ENCODE data around the gene SNTG2.

The SNTG2 gene

GRCh38 chr2:961786-962185 lies 11.1 kb downstream of the SNTG2 start:
- Histone ChIP-seq H3K9ac (ENCODE audit: low read length) (no peak overlapping the region), H3K4me3 (ENCODE audit: low read length) (no peak overlapping the region), H3K27me3 (ENCODE audit: control insufficient read depth, insufficient read depth, low read length) (peaks cover 3% of the 10 kb centered on the region)

GRCh38 chr2:963876-964275 lies 13.2 kb downstream of the SNTG2 start:
- no peaks in the 10 kb centered on the region for H3K36me3 ChIP-seq (ENCODE audit: control insufficient read depth, insufficient read depth, low read length)
- no peak overlapping the region for H3K4me3 ChIP-seq (ENCODE audit: low read length)
- H3K9ac ChIP-seq (ENCODE audit: low read length) = no peak overlapping the region
- H3K27me3 ChIP-seq (ENCODE audit: control insufficient read depth, insufficient read depth, low read length) = peaks cover 3% of the 10 kb centered on the region
- no peaks in the 10 kb centered on the region for H3K4me1 ChIP-seq (ENCODE audit: control insufficient read depth, insufficient read depth, low read length)
- H3K9me3 ChIP-seq (ENCODE audit: control insufficient read depth, low read length) = no peaks in the 10 kb centered on the region

More at GRCh38 chr2:961786-962185, 11.1 kb downstream of the SNTG2 start:
- Histone ChIP-seq H3K9me3 (ENCODE audit: control insufficient read depth, low read length) (no peaks in the 10 kb centered on the region), H3K4me1 (ENCODE audit: control insufficient read depth, insufficient read depth, low read length) (no peaks in the 10 kb centered on the region), H3K36me3 (ENCODE audit: control insufficient read depth, insufficient read depth, low read length) (no peaks in the 10 kb centered on the region)

GRCh38 chr2:964562-964961 lies 13.9 kb downstream of the SNTG2 start:
- peaks cover 3% of the 10 kb centered on the region for H3K27me3 ChIP-seq (ENCODE audit: control insufficient read depth, insufficient read depth, low read length)

GRCh38 chr2:965640-966147 lies 15.0 kb downstream of the SNTG2 start:
- Histone ChIP-seq H3K4me3 (ENCODE audit: low read length) (no peak overlapping the region), H3K9me3 (ENCODE audit: control insufficient read depth, low read length) (no peaks in the 10 kb centered on the region), H3K9ac (ENCODE audit: low read length) (no peak overlapping the region), H3K4me1 (ENCODE audit: control insufficient read depth, insufficient read depth, low read length) (no peaks in the 10 kb centered on the region), H3K27me3 (ENCODE audit: control insufficient read depth, insufficient read depth, low read length) (no peaks in the 10 kb centered on the region), H3K36me3 (ENCODE audit: control insufficient read depth, insufficient read depth, low read length) (no peaks in the 10 kb centered on the region)

More at GRCh38 chr2:964562-964961, 13.9 kb downstream of the SNTG2 start:
- no peaks in the 10 kb centered on the region for H3K36me3 ChIP-seq (ENCODE audit: control insufficient read depth, insufficient read depth, low read length)
- no peaks in the 10 kb centered on the region for H3K4me1 ChIP-seq (ENCODE audit: control insufficient read depth, insufficient read depth, low read length)
- H3K9ac ChIP-seq (ENCODE audit: low read length) = no peak overlapping the region
- H3K4me3 ChIP-seq (ENCODE audit: low read length) = no peak overlapping the region
- no peaks in the 10 kb centered on the region for H3K9me3 ChIP-seq (ENCODE audit: control insufficient read depth, low read length)

- Histone ChIP-seq H3K9ac (ENCODE audit: low read length) (no peak overlapping the region), H3K9me3 (ENCODE audit: control insufficient read depth, low read length) (peaks cover 7% of the 10 kb centered on the region), H3K4me1 (ENCODE audit: control insufficient read depth, insufficient read depth, low read length) (no peaks in the 10 kb centered on the region), H3K27me3 (ENCODE audit: control insufficient read depth, insufficient read depth, low read length) (no peaks in the 10 kb centered on the region), H3K36me3 (ENCODE audit: control insufficient read depth, insufficient read depth, low read length) (no peaks in the 10 kb centered on the region), H3K4me3 (ENCODE audit: low read length) (no peak overlapping the region)
Measured at GRCh38 chr2:973129-973528, 22.5 kb downstream of the SNTG2 start.

- Histone ChIP-seq H3K27me3 (ENCODE audit: control insufficient read depth, insufficient read depth, low read length) (no peaks in the 10 kb centered on the region), H3K4me1 (ENCODE audit: control insufficient read depth, insufficient read depth, low read length) (no peaks in the 10 kb centered on the region), H3K9ac (ENCODE audit: low read length) (no peak overlapping the region), H3K36me3 (ENCODE audit: control insufficient read depth, insufficient read depth, low read length) (no peaks in the 10 kb centered on the region), H3K4me3 (ENCODE audit: low read length) (no peak overlapping the region), H3K9me3 (ENCODE audit: control insufficient read depth, low read length) (peaks cover 7% of the 10 kb centered on the region)
Measured at GRCh38 chr2:974054-974453, 23.4 kb downstream of the SNTG2 start.

GRCh38 chr2:974502-974901 lies 23.9 kb downstream of the SNTG2 start:
- H3K9me3 ChIP-seq (ENCODE audit: control insufficient read depth, low read length) = peaks cover 7% of the 10 kb centered on the region
- H3K27me3 ChIP-seq (ENCODE audit: control insufficient read depth, insufficient read depth, low read length) = no peaks in the 10 kb centered on the region
- H3K4me1 ChIP-seq (ENCODE audit: control insufficient read depth, insufficient read depth, low read length) = no peaks in the 10 kb centered on the region
- no peak overlapping the region for H3K4me3 ChIP-seq (ENCODE audit: low read length)
- no peak overlapping the region for H3K9ac ChIP-seq (ENCODE audit: low read length)
- no peaks in the 10 kb centered on the region for H3K36me3 ChIP-seq (ENCODE audit: control insufficient read depth, insufficient read depth, low read length)

GRCh38 chr2:975095-975494 lies 24.4 kb downstream of the SNTG2 start:
- Histone ChIP-seq H3K9me3 (ENCODE audit: control insufficient read depth, low read length) (peaks cover 7% of the 10 kb centered on the region), H3K9ac (ENCODE audit: low read length) (no peak overlapping the region), H3K4me1 (ENCODE audit: control insufficient read depth, insufficient read depth, low read length) (no peaks in the 10 kb centered on the region), H3K4me3 (ENCODE audit: low read length) (no peak overlapping the region), H3K36me3 (ENCODE audit: control insufficient read depth, insufficient read depth, low read length) (no peaks in the 10 kb centered on the region), H3K27me3 (ENCODE audit: control insufficient read depth, insufficient read depth, low read length) (no peaks in the 10 kb centered on the region)

GRCh38 chr2:979069-979928 lies 28.6 kb downstream of the SNTG2 start:
- Histone ChIP-seq H3K27me3 (ENCODE audit: control insufficient read depth, insufficient read depth, low read length) (no peaks in the 10 kb centered on the region), H3K9ac (ENCODE audit: low read length) (no peak overlapping the region), H3K4me1 (ENCODE audit: control insufficient read depth, insufficient read depth, low read length) (no peaks in the 10 kb centered on the region), H3K36me3 (ENCODE audit: control insufficient read depth, insufficient read depth, low read length) (no peaks in the 10 kb centered on the region), H3K4me3 (ENCODE audit: low read length) (no peak overlapping the region), H3K9me3 (ENCODE audit: control insufficient read depth, low read length) (peaks cover 7% of the 10 kb centered on the region)

- H3K4me1 ChIP-seq (ENCODE audit: control insufficient read depth, insufficient read depth, low read length) = no peaks in the 10 kb centered on the region
- no peak overlapping the region for H3K4me3 ChIP-seq (ENCODE audit: low read length)
- H3K9me3 ChIP-seq (ENCODE audit: control insufficient read depth, low read length) = peaks cover 7% of the 10 kb centered on the region
- no peak overlapping the region for H3K9ac ChIP-seq (ENCODE audit: low read length)
- H3K36me3 ChIP-seq (ENCODE audit: control insufficient read depth, insufficient read depth, low read length) = no peaks in the 10 kb centered on the region
- no peaks in the 10 kb centered on the region for H3K27me3 ChIP-seq (ENCODE audit: control insufficient read depth, insufficient read depth, low read length)
Measured at GRCh38 chr2:980176-980575, 29.5 kb downstream of the SNTG2 start.

GRCh38 chr2:981258-981657 lies 30.6 kb downstream of the SNTG2 start:
- no peaks in the 10 kb centered on the region for H3K36me3 ChIP-seq (ENCODE audit: control insufficient read depth, insufficient read depth, low read length)
- no peaks in the 10 kb centered on the region for H3K27me3 ChIP-seq (ENCODE audit: control insufficient read depth, insufficient read depth, low read length)
- no peak overlapping the region for H3K4me3 ChIP-seq (ENCODE audit: low read length)
- no peak overlapping the region for H3K9ac ChIP-seq (ENCODE audit: low read length)
- H3K9me3 ChIP-seq (ENCODE audit: control insufficient read depth, low read length) = peaks cover 7% of the 10 kb centered on the region
- H3K4me1 ChIP-seq (ENCODE audit: control insufficient read depth, insufficient read depth, low read length) = no peaks in the 10 kb centered on the region

- Histone ChIP-seq H3K4me1 (ENCODE audit: control insufficient read depth, insufficient read depth, low read length) (no peaks in the 10 kb centered on the region), H3K36me3 (ENCODE audit: control insufficient read depth, insufficient read depth, low read length) (no peaks in the 10 kb centered on the region), H3K9ac (ENCODE audit: low read length) (no peak overlapping the region), H3K27me3 (ENCODE audit: control insufficient read depth, insufficient read depth, low read length) (no peaks in the 10 kb centered on the region), H3K9me3 (ENCODE audit: control insufficient read depth, low read length) (peaks cover 7% of the 10 kb centered on the region), H3K4me3 (ENCODE audit: low read length) (no peak overlapping the region)
Measured at GRCh38 chr2:981759-982158, 31.1 kb downstream of the SNTG2 start.

Measured in mucosa of stomach (tissue), 1 donor.